Activated T-helper 17 cell treated with anti-CD3 and anti-CD28 coated beads, Interleukin-2, amount 50 U/mL, for 72 hours (primary cell): ENCODE results near the gene OR14C36. TPM values are rescaled to one million over a fixed set of nuclear protein-coding genes. Genes with fewer than 3 reads are reported as not detected.
"Not testable (repeated sequence)": the region's sequence is repeated elsewhere in the genome, so short reads cannot be mapped to it uniquely, and the experiment has no call there.

ENCODE experiments used
- ATAC-seq: fragments of 150-1000 bp; cut with Tn5 transposase; replicated peaks from 2 replicates; pipeline ENCODE4 v1.10.0; 2021; ENCODE audit warnings: mild to moderate bottlenecking, moderate library complexity
- H3K27ac Mint-ChIP-seq: one replicate; pipeline ENCODE4 v1.8.0; 2022; ENCODE audit warnings: mixed read lengths
- H3K27me3 Mint-ChIP-seq: one replicate; pipeline ENCODE4 v1.8.0; 2022; ENCODE audit warnings: mixed read lengths
- H3K36me3 Mint-ChIP-seq: one replicate; pipeline ENCODE4 v1.8.0; 2022; ENCODE audit warnings: low read depth, mild to moderate bottlenecking, mixed read lengths
- H3K4me1 Mint-ChIP-seq: one replicate; pipeline ENCODE4 v1.8.0; 2022; ENCODE audit warnings: mixed read lengths
- H3K4me3 Mint-ChIP-seq: one replicate; pipeline ENCODE4 v1.8.0; 2022; ENCODE audit warnings: mild to moderate bottlenecking, mixed read lengths
- H3K9me3 Mint-ChIP-seq: one replicate; pipeline ENCODE4 v1.8.0; 2022; ENCODE audit warnings: mixed read lengths
- total RNA-seq, 2 donors: library from RNA; stranded (reverse); gene quantifications; one replicate each; pipeline ENCODE4 v1.2.3, GENCODE V29; 2022

Gene OR14C36, protein sequence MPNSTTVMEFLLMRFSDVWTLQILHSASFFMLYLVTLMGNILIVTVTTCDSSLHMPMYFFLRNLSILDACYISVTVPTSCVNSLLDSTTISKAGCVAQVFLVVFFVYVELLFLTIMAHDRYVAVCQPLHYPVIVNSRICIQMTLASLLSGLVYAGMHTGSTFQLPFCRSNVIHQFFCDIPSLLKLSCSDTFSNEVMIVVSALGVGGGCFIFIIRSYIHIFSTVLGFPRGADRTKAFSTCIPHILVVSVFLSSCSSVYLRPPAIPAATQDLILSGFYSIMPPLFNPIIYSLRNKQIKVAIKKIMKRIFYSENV
- total RNA-seq, result not detected

DNA sequence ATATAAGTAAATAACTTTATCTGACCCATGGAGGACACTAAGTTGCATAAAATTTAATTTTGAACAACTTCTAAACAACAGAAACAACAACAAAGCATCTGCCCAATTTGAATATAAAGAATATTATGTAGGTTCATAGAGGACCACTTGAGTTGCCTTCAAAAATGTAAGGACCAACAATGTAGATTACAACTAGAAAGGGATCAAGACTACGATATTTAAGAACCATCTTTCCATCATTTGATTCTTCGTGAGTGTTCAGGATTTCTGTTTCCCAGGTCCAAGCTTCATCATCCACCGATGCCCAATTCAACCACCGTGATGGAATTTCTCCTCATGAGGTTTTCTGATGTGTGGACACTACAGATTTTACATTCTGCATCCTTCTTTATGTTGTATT lies at the start of gene OR14C36:
Gene OR14C36, plus strand, starts transcription at position 301 of the 400 bp plus-strand sequence. Its CDS starts 0 bp downstream, at position 301.
- H3K4me1 Mint-ChIP-seq, result no peaks in the 10 kb centered on the region
- no peak for ATAC-seq
- no peaks in the 10 kb centered on the region for H3K9me3 Mint-ChIP-seq
- peaks cover 9% of the 10 kb centered on the region for H3K27me3 Mint-ChIP-seq
- no peak within 1 kb of the TSS for H3K27ac Mint-ChIP-seq
- H3K36me3 Mint-ChIP-seq, result no peaks in the 10 kb centered on the region
- no peak within 1 kb of the TSS for H3K4me3 Mint-ChIP-seq

DNA sequence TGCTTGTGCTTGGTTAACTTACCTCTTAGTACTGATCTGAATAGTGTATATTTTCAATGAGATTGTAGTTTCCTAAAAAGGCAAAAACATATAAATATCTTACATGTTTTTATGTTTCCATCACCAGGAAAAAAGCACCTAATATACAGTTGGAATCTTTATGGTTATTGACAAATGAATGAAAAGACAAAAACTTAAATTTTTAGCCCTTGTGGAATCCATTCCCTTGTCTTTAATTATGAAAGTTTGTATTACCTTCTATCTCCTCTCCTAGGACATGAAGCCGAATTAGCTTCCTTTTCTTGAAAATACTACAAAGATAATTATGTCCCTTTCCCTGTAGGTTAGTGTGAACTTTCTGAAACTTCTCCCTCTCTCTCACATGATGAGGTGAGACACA lies 45.3 kb upstream of the OR14C36 start, which contains the start of gene OR2T12:
Gene OR2T12, minus strand, starts transcription at position 101 of the 400 bp plus-strand sequence. CDS start 7,846 bp downstream, outside the sequence.
- Mint-ChIP-seq H3K27me3 (no peaks in the 10 kb centered on the region), H3K4me1 (no peaks in the 10 kb centered on the region), H3K27ac (no peak within 1 kb of the TSS), H3K4me3 (no peak within 1 kb of the TSS), H3K36me3 (no peaks in the 10 kb centered on the region), H3K9me3 (peaks cover 4% of the 10 kb centered on the region)
- no peak for ATAC-seq

DNA sequence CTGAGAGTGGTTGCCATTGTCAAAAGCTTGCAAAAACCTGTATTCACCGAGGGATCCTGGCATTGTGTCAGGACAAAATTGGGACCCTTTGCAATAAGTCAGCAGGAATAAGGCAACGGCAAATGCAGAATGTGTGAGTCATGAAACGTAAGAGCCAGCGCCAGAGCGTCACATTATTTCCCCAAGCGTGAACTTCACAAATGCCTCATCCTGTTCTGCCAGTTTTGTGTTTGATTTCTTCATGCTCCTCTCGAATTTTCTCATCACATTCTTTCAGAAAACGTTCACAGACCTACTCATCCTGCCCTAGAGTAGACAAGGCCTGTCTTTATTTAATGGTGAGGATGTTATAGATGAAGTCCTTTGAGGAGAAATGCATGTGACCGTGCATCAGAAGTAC lies 42.9 kb upstream of the OR14C36 start:
- not testable (repeated sequence) for H3K4me3 Mint-ChIP-seq, H3K27ac Mint-ChIP-seq

DNA sequence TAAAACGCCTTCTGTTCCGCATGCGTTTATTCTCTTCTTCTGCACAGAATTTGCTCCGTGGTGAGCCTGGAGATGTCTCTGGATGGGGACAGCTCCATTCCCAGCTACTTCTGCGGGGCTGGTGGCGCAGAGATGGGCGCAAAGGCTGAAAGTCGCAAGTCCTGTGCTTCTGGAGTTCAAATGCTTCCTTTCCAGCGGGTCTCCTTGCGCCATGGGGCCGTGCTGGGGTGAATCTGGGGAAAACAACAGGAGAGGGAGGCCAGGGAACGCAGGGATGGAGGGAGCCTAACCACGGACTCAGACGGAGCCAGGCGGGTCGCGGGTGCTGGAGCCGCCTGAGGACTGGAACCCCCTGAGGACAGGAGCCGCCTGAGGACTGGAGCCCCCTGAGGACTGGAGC lies 42.5 kb upstream of the OR14C36 start:
- no peaks in the 10 kb centered on the region for H3K4me1 Mint-ChIP-seq
- no peak overlapping the region for H3K4me3 Mint-ChIP-seq
- no peak for ATAC-seq
- no peaks in the 10 kb centered on the region for H3K9me3 Mint-ChIP-seq
- no peaks in the 10 kb centered on the region for H3K36me3 Mint-ChIP-seq
- H3K27me3 Mint-ChIP-seq, result no peaks in the 10 kb centered on the region
- H3K27ac Mint-ChIP-seq, result no peak overlapping the region

More for the DNA sequence above, 42.9 kb upstream of the OR14C36 start:
- not testable (repeated sequence) for H3K9me3 Mint-ChIP-seq, ATAC-seq, H3K27me3 Mint-ChIP-seq, H3K36me3 Mint-ChIP-seq, H3K4me1 Mint-ChIP-seq

DNA sequence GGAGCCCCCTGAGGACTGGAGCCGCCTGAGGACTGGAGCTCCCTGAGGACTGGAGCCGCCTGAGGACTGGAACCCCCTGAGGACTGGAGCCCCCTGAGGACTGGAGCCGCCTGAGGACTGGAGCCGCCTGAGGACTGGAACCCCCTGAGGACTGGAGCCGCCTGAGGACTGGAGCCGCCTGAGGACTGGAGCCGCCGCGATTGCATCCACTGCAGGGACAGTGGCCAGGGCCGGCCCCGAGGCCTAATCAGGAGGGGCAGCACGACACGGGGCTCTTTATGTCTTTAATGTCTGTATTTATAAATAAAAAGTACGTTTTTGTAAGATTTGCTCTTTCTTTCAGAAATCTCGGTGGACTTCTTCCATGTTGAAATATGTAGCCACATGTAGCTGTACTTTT lies 41.8 kb upstream of the OR14C36 start:
- not testable (repeated sequence) for H3K4me3 Mint-ChIP-seq

DNA sequence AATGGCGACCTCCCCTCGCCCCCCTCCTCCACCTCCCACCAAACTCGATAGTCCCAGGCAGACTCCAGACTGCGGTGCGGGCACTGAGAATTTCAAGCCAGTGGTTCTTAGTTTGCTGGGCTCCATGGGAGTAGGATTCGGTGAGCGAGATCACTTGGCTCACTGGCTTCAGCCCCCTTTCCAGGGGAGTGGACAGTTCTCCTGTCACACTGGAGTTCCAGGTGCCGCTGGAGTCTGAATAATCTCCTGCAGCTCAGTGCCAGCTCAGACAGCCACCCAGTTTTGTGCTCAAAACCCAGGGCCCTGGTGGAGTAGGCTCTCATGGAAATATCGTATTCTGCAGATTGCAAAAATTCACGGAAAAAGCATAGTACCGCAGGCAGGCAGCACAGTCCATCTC lies 31.8 kb upstream of the OR14C36 start:
- Mint-ChIP-seq H3K4me1 (no peaks in the 10 kb centered on the region), H3K9me3 (peaks cover 22% of the 10 kb centered on the region), H3K4me3 (no peak overlapping the region), H3K36me3 (no peaks in the 10 kb centered on the region), H3K27ac (no peak overlapping the region), H3K27me3 (peaks cover 17% of the 10 kb centered on the region)
- ATAC-seq, result no peak

More for the DNA sequence above, 41.8 kb upstream of the OR14C36 start:
- not testable (repeated sequence) for H3K27ac Mint-ChIP-seq, H3K27me3 Mint-ChIP-seq, ATAC-seq, H3K36me3 Mint-ChIP-seq, H3K9me3 Mint-ChIP-seq, H3K4me1 Mint-ChIP-seq

DNA sequence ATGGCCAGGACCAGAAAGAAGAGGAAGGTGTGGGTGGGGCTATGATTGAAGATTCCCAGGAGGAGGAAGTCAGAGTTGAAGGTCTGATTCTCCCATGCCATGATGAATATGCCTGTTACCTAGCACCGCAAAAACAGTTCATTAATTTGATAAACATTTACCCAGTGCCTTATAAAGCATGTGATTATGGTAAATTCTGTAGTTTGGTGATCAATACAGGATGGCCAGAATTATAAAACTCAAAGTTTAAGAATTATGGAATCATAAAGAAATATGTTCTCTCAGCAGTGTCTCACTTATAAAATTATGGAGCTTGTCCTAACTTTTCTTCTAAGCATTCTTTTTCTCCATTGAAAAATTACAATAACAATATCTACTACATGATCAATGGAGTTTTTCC lies 24.1 kb upstream of the OR14C36 start, which contains the start of gene OR2M7:
Gene OR2M7, minus strand, starts transcription at position 101 of the 400 bp plus-strand sequence. Its CDS starts 0 bp downstream, at position 101.
- Mint-ChIP-seq H3K4me3 (no peak within 1 kb of the TSS), H3K4me1 (no peaks in the 10 kb centered on the region), H3K27ac (no peak within 1 kb of the TSS), H3K27me3 (peaks cover 3% of the 10 kb centered on the region), H3K9me3 (no peaks in the 10 kb centered on the region), H3K36me3 (no peaks in the 10 kb centered on the region)
- no peak for ATAC-seq

DNA sequence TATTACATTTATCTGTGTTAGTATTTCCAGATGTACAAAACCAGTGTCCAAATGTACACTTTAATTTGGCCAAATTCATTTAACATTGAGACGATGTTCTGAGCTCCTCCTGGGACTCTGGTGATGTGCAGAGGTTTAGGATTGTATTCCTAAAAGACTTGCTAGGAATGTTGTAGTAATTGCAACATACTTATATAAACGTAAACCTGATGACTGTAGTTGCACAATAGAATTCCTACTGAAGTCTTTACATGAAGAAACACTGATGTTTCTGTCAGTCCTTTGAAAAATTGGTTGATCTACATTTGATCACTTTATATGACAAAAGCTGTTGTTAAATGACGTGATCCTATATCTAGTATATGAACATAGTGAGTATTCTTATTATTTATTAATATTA lies 5.1 kb upstream of the OR14C36 start:
- no peaks in the 10 kb centered on the region for H3K36me3 Mint-ChIP-seq
- no peak for ATAC-seq
- H3K9me3 Mint-ChIP-seq, result no peaks in the 10 kb centered on the region
- H3K27ac Mint-ChIP-seq, result no peak overlapping the region
- no peak overlapping the region for H3K4me3 Mint-ChIP-seq
- H3K4me1 Mint-ChIP-seq, result no peaks in the 10 kb centered on the region
- peaks cover 3% of the 10 kb centered on the region for H3K27me3 Mint-ChIP-seq

DNA sequence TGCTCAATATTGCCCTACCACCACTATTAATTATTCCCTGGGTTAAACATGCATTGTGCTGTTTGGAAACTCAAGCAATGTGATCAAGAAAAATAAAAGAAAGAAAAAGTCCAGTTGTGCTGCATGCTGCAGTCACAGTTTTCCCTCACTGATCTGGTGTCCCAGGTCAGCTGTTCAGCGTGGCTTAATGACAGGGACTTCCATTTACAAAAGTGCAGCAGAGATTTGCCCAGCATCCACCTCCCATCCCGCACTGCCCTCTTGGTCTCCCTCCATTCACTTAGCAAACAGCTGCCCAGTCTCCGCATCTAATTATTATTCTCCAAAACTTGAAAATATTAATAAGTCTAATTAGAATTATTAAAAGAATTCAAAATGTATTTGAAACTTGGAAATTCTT lies 10.8 kb downstream of the OR14C36 start:
- ATAC-seq, result no peak
- H3K4me1 Mint-ChIP-seq, result no peaks in the 10 kb centered on the region
- no peaks in the 10 kb centered on the region for H3K9me3 Mint-ChIP-seq
- no peak overlapping the region for H3K4me3 Mint-ChIP-seq
- peaks cover 16% of the 10 kb centered on the region for H3K27me3 Mint-ChIP-seq
- no peaks in the 10 kb centered on the region for H3K36me3 Mint-ChIP-seq
- no peak overlapping the region for H3K27ac Mint-ChIP-seq

DNA sequence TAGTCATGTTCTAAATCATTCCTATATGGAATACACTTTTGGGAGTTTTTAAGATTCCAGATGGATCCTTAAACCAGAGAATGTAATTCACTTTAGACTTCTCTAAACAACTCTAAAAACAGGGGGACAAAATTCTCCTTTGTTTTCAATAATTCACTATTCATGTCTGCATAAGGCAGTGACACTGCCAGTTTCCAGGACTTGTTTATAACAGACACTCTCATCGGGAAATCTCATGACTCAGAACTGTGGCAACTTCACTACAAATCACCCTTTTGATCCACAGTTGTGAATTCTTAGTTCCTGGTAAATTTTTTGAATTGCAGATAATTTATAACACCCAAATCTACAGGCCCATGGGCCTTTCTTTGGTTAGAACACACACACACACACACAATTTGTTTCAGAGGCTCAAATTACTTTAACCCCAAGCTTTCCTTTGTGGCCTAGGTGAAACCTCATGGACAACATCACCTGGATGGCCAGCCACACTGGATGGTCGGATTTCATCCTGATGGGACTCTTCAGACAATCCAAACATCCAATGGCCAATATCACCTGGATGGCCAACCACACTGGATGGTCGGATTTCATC lies 12.6 kb downstream of the OR14C36 start, which contains the start of gene OR2T4:
Gene OR2T4, plus strand, starts transcription at position 545 of the 595 bp plus-strand sequence. Its CDS starts 0 bp downstream, at position 545.
- H3K4me3 Mint-ChIP-seq, result no peak within 1 kb of the TSS
- no peak for ATAC-seq
- H3K36me3 Mint-ChIP-seq, result no peaks in the 10 kb centered on the region
- H3K4me1 Mint-ChIP-seq, result no peaks in the 10 kb centered on the region
- no peaks in the 10 kb centered on the region for H3K9me3 Mint-ChIP-seq
- no peak within 1 kb of the TSS for H3K27ac Mint-ChIP-seq
- peaks cover 16% of the 10 kb centered on the region for H3K27me3 Mint-ChIP-seq

DNA sequence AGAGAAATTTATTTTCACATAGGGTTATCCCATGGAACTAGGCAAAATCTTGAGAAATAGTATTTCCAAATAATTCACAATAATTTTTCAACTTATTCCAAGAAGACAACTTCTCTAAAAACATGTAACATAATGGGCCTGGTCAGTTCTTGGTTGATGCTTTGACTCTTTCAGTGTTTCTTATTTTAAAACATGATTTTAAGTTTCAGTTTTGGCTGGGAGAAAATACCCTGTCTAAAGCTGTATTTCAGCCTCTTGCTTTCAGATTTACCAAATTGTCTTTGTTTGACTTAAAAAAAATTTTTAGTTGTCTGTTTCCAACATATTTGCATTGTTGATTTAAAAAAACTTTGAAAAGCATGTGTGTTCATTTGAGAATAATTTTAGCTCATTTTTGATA lies 18.0 kb downstream of the OR14C36 start:
- no peak overlapping the region for H3K27ac Mint-ChIP-seq

DNA sequence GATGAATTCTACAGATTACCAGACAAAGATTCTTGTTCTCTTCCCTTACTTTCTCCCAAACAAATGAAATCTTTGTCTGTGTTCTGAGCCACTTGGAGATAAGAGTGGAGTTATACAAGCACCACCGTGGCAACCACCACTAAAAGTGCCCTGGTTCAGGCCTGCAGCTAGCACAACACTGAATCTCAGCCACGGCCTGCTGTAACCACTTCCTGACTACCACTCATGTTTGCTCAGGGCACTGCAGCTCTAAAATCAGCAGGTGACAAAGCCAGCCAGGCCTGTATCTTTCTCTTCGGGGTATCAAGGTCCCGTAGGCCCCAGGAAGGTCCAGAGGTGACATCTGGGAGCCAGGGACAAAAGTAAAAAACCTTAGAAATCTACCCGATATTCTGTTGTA lies 23.8 kb downstream of the OR14C36 start:
- H3K36me3 Mint-ChIP-seq, result no peaks in the 10 kb centered on the region
- no peaks in the 10 kb centered on the region for H3K9me3 Mint-ChIP-seq
- no peak overlapping the region for H3K4me3 Mint-ChIP-seq

More for the DNA sequence above, 18.0 kb downstream of the OR14C36 start:
- H3K36me3 Mint-ChIP-seq, result no peaks in the 10 kb centered on the region
- H3K4me1 Mint-ChIP-seq, result no peaks in the 10 kb centered on the region
- no peaks in the 10 kb centered on the region for H3K9me3 Mint-ChIP-seq
- H3K4me3 Mint-ChIP-seq, result no peak overlapping the region
- no peak for ATAC-seq
- peaks cover 22% of the 10 kb centered on the region for H3K27me3 Mint-ChIP-seq

DNA sequence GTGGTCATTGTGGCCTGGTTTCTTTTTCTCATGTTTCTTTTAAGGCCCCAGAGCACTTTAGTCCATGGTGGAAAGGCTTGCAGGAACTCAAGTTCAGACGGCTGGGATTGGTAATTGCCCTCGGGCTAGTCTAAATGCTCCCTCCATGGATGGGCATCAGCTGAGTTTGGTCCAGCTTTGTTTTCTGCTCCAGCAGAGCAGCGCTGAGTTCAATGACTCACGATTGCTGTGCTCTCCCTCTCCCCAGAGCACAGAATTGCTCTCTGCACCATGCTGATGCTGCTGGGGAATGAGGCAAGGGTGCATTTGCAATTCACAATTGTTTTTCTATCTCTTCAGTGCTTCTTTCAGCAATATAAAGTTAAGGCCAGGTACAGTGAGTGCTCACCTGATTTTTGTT lies 25.2 kb downstream of the OR14C36 start:
- no peak overlapping the region for H3K4me3 Mint-ChIP-seq
- H3K27me3 Mint-ChIP-seq, result peaks cover 6% of the 10 kb centered on the region
- H3K9me3 Mint-ChIP-seq, result no peaks in the 10 kb centered on the region
- no peak overlapping the region for H3K27ac Mint-ChIP-seq
- H3K4me1 Mint-ChIP-seq, result no peaks in the 10 kb centered on the region
- ATAC-seq, result no peak
- H3K36me3 Mint-ChIP-seq, result no peaks in the 10 kb centered on the region

More for the DNA sequence above, 23.8 kb downstream of the OR14C36 start:
- H3K27me3 Mint-ChIP-seq, result peaks cover 6% of the 10 kb centered on the region
- H3K4me1 Mint-ChIP-seq, result no peaks in the 10 kb centered on the region
- ATAC-seq, result no peak
- H3K27ac Mint-ChIP-seq, result no peak overlapping the region

DNA sequence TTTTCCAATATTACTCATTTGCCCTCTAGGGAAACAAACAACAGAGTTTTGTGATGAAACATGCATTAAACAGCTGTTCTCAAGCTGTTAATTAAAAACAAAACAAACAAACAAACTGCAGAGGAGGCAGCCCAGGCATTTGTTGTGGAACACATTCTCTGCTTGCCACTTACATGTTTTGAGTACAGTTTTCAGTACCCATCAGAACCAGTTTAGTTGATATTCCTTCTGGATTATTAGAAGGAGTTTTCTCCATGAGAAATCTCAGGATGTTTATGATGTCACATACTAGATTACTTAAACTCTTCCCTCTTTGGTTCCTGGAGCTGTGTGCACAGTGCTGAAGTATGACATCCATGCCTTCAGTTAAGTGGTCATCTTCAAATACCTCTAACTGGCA lies 26.9 kb downstream of the OR14C36 start, which contains the start of gene OR2T6:
Gene OR2T6, plus strand, starts transcription at position 301 of the 400 bp plus-strand sequence. CDS start 11,863 bp downstream, outside the sequence.
- Mint-ChIP-seq H3K36me3 (no peaks in the 10 kb centered on the region), H3K27ac (no peak within 1 kb of the TSS), H3K4me3 (no peak within 1 kb of the TSS), H3K4me1 (no peaks in the 10 kb centered on the region), H3K27me3 (peaks cover 5% of the 10 kb centered on the region), H3K9me3 (no peaks in the 10 kb centered on the region)
- ATAC-seq, result no peak

DNA sequence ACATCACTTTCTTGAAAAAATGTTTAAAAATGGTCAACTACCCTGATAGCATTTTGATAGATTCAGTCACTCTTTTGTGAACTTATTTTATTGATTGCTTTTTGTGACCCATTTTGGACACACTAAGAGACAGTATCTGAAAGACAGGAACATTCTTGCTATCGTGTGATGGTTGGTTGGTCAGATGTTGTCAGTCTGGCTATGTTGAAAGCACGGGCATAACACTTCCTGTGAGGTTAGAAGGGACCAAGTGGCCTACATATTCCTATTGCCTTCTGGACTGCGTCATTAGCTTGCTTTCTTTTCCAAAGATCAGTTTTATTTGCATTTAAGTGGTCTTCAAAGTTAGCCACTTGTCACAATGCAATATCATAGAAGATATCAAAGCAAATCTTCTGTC lies 28.3 kb downstream of the OR14C36 start:
- no peak overlapping the region for H3K4me3 Mint-ChIP-seq
- H3K4me1 Mint-ChIP-seq, result no peaks in the 10 kb centered on the region
- ATAC-seq, result no peak
- no peak overlapping the region for H3K27ac Mint-ChIP-seq
- H3K27me3 Mint-ChIP-seq, result peaks cover 3% of the 10 kb centered on the region
- no peaks in the 10 kb centered on the region for H3K9me3 Mint-ChIP-seq
- H3K36me3 Mint-ChIP-seq, result no peaks in the 10 kb centered on the region
